ENCODE results near the gene VSIG8. TPM values are rescaled to one million over a fixed set of nuclear protein-coding genes. Genes with fewer than 3 reads are reported as not detected.

The VSIG8 gene
- total and polyA plus RNA-seq, 2 donors (not counting 3 experiments of a cell fraction or from before 2014, with no cell fraction given) = not detected

DNA sequence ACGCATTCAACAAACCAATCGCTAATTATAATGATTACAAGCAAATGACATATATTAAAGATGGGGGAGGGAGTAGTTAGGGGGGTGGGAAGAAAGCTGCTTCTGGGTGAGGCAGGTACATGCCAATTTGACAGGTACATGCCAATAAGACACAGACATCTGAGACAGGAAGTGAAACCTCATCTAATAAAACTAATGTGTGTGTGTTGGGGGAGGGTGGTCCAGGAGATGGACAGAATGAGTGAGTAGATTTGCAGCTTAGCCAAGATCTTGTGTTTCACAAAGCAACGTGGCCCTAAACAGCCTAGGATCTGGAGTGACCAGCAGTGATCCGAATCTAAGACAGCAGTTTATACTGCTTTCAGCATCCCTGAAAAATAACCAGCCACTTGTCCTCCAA is 26.7 kb upstream of the VSIG8 start:
- Histone ChIP-seq H2AFZ (ENCODE audit: low read depth, low read length) (no peak overlapping the region), H3K9me3 (replicated peaks; ENCODE audit: control insufficient read depth, insufficient read depth, low read length) (no peaks in the 10 kb centered on the region), H3K9me1 (replicated peaks; ENCODE audit: control insufficient read depth, extremely low read depth, insufficient read depth, low read length) (no peaks in the 10 kb centered on the region), H3K79me2 (ENCODE audit: control insufficient read depth, insufficient read depth, low read length) (no peaks in the 10 kb centered on the region), H3K9ac (replicated peaks; ENCODE audit: extremely low read depth, insufficient read depth, low read length) (no peak overlapping the region), H3K27ac (ENCODE audit: insufficient read depth, low read depth, low read length) (peak overlapping the region; percentile 71), H4K20me1 (replicated peaks; ENCODE audit: control insufficient read depth, extremely low read depth, insufficient read depth, low read length) (no peaks in the 10 kb centered on the region), H3K4me3 (replicated peaks in 1 of 3; ENCODE audit: insufficient read depth in 1 of 3, low read depth in 1 of 3, low read length in 3 of 3) (no peak overlapping the region), H3K27me3 (ENCODE audit: control insufficient read depth in 2 of 2, insufficient read depth in 2 of 2, low read length in 2 of 2) (no peaks in the 10 kb centered on the region), H3K4me1 (ENCODE audit: control insufficient read depth, extremely low read depth, insufficient read depth, low read length) (peaks cover 21% of the 10 kb centered on the region), H3K4me2 (ENCODE audit: insufficient read depth, low read length) (no peak overlapping the region), H3K36me3 (ENCODE audit: control insufficient read depth in 2 of 2, extremely low read depth in 1 of 2, insufficient read depth in 2 of 2, low read length in 2 of 2) (no peaks in the 10 kb centered on the region)
- intact Hi-C loops (cut with micrococcal nuclease) = no loop called here
- dilution Hi-C loops (cut with MboI; ENCODE audit: extremely low pct_ligation_motif_present, low sequenced_read_pairs) = no loop called here
- no TSS peak for BruUV-seq (replicated peaks)
- FAIRE-seq = peak; percentile 37
- ChIA-PET POLR2A (interaction anchor here (0.9 to 1.5 kb wide), 3 partner anchors 35 to 90 kb away, joined by 3 to 8 read pairs (median 4); partner anchors contain the start of gene TAGLN2), CTCF (interaction anchor here (1.1 to 9.2 kb wide), 15 partner anchors 8 to 757 kb away, joined by 3 to 623 read pairs (median 36); partner anchors contain the start of genes DUSP23, FCRL6 and TAGLN2)
- TF ChIP-seq JUN (IDR thresholded peaks at IDR 0.05; ENCODE audit: borderline replicate concordance, insufficient read depth, insufficient read length, low read depth) = no peak
- no peak for TF ChIP-seq POLR2A (IDR thresholded peaks at IDR 0.05; ENCODE audit: low read depth, low read length)
- no peak for TF ChIP-seq MAX (IDR thresholded peaks at IDR 0.05; ENCODE audit: insufficient read depth, insufficient read length)
- TF ChIP-seq POLR2AphosphoS5 (IDR thresholded peaks at IDR 0.05; ENCODE audit: insufficient read depth, low read depth, low read length) = no peak
- no peak for TF ChIP-seq EZH2 (IDR thresholded peaks at IDR 0.05; ENCODE audit: borderline replicate concordance, low read depth, low read length, severe bottlenecking)
- no peak for TF ChIP-seq FOS (IDR thresholded peaks at IDR 0.05; ENCODE audit: borderline replicate concordance, insufficient read depth, low read length)
- no peak for TF ChIP-seq MYC (IDR thresholded peaks at IDR 0.05; ENCODE audit: low read depth, low read length)
- TF ChIP-seq GATA2 (IDR thresholded peaks at IDR 0.05; ENCODE audit: insufficient read depth, insufficient read length, low read depth, low read length) = no peak
- TF ChIP-seq, protein P1, sequence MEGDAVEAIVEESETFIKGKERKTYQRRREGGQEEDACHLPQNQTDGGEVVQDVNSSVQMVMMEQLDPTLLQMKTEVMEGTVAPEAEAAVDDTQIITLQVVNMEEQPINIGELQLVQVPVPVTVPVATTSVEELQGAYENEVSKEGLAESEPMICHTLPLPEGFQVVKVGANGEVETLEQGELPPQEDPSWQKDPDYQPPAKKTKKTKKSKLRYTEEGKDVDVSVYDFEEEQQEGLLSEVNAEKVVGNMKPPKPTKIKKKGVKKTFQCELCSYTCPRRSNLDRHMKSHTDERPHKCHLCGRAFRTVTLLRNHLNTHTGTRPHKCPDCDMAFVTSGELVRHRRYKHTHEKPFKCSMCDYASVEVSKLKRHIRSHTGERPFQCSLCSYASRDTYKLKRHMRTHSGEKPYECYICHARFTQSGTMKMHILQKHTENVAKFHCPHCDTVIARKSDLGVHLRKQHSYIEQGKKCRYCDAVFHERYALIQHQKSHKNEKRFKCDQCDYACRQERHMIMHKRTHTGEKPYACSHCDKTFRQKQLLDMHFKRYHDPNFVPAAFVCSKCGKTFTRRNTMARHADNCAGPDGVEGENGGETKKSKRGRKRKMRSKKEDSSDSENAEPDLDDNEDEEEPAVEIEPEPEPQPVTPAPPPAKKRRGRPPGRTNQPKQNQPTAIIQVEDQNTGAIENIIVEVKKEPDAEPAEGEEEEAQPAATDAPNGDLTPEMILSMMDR (IDR thresholded peaks at IDR 0.05; ENCODE audit: extremely low read depth in 1 of 2, insufficient read depth in 1 of 2, low read depth in 1 of 2, low read length in 2 of 2) = no peak
- no peak for DNase-seq (ENCODE audit: low read depth, low spot score)
